ENCODE measurements around the gene CLEC17A.

DNA sequence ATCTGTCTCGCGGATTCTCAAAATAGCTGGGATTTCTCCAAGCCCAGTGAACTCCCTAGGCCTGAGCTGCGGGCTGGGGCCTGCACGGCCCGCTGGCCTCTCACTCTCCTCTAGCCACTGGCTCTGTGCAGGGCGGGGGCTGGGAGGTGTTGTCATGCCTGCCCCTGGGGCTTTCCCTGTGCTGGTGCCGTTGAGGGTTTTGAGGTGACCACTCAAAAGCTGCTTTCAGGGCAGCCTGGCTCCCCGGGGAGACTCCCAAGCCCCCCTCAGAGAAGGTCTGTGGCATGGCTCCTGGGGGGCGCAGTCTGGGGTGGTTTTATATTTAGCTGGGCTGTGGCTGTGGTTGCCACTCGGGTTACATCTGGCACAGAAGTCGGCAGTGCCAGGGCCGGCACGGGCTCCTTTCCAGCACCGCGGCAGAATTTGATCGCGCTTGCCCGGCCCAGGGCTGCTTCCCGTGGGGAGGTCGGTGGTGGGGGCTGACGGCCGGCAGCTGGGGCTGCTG lies 21.0 kb upstream of the CLEC17A start:
- TF ChIP-seq, protein P1, sequence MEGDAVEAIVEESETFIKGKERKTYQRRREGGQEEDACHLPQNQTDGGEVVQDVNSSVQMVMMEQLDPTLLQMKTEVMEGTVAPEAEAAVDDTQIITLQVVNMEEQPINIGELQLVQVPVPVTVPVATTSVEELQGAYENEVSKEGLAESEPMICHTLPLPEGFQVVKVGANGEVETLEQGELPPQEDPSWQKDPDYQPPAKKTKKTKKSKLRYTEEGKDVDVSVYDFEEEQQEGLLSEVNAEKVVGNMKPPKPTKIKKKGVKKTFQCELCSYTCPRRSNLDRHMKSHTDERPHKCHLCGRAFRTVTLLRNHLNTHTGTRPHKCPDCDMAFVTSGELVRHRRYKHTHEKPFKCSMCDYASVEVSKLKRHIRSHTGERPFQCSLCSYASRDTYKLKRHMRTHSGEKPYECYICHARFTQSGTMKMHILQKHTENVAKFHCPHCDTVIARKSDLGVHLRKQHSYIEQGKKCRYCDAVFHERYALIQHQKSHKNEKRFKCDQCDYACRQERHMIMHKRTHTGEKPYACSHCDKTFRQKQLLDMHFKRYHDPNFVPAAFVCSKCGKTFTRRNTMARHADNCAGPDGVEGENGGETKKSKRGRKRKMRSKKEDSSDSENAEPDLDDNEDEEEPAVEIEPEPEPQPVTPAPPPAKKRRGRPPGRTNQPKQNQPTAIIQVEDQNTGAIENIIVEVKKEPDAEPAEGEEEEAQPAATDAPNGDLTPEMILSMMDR (IDR thresholded peaks at IDR 0.05) = no peak
- no peak for TF ChIP-seq POLR2A (IDR thresholded peaks at IDR 0.05)
- no peak for TF ChIP-seq POLR2AphosphoS5 (IDR thresholded peaks at IDR 0.05)
